Osteocyte (in vitro differentiated cells): ENCODE data around the gene TTLL13. TPM values are rescaled to one million over a fixed set of nuclear protein-coding genes. Genes with fewer than 3 reads are reported as not detected.
"Not testable (repeated sequence)": the region's sequence is repeated elsewhere in the genome, so short reads cannot be mapped to it uniquely, and the experiment has no call there.

Experiments
- DNase-seq: peaks from one replicate; pipeline ENCODE4 v3.0.0; 2021; ENCODE audit warnings: mixed read lengths; ENCODE audit not compliant: unreplicated experiment; ENCODE audit errors: extremely low spot score
- H3K27ac Mint-ChIP-seq: one replicate; pipeline ENCODE4 v1.8.0; 2021; ENCODE audit warnings: mild to moderate bottlenecking, mixed read lengths; ENCODE audit not compliant: unreplicated experiment
- H3K27me3 Mint-ChIP-seq: one replicate; pipeline ENCODE4 v1.8.0; 2021; ENCODE audit warnings: mixed read lengths; ENCODE audit not compliant: unreplicated experiment
- H3K36me3 Mint-ChIP-seq: one replicate; pipeline ENCODE4 v1.8.0; 2021; ENCODE audit warnings: mixed read lengths; ENCODE audit not compliant: unreplicated experiment
- H3K4me1 Mint-ChIP-seq: one replicate; pipeline ENCODE4 v1.8.0; 2021; ENCODE audit warnings: mixed read lengths; ENCODE audit not compliant: unreplicated experiment
- H3K4me3 Mint-ChIP-seq: one replicate; pipeline ENCODE4 v1.8.0; 2021; ENCODE audit warnings: mild to moderate bottlenecking, moderate library complexity, mixed read lengths; ENCODE audit not compliant: unreplicated experiment
- H3K9me3 Mint-ChIP-seq: one replicate; pipeline ENCODE4 v1.8.0; 2021; ENCODE audit warnings: mixed read lengths; ENCODE audit not compliant: unreplicated experiment
- CTCF ChIP-seq: fragments of 200-600 bp; sonication (generic); IDR thresholded peaks from 2 replicates; pipeline ENCODE4 v1.5.0; 2021; ENCODE audit warnings: antibody characterized with exemption, mild to moderate bottlenecking, moderate library complexity
- total RNA-seq: library from RNA; stranded (reverse); gene quantifications from 2 replicates; pipeline ENCODE4 v1.2.1, GENCODE V29; 2021

TTLL13 gene
- total RNA-seq, 1 donor from 2014 or later: not detected

GRCh38 chr15:90300541-90300940 lies 51.2 kb downstream of the TTLL13 start:
- H3K4me3 Mint-ChIP-seq: no peak overlapping the region
- DNase-seq: peak; percentile 40
- H3K36me3 Mint-ChIP-seq: no peaks in the 10 kb centered on the region
- H3K9me3 Mint-ChIP-seq: no peaks in the 10 kb centered on the region
- TF ChIP-seq CTCF: no peak
- H3K4me1 Mint-ChIP-seq: peaks cover 11% of the 10 kb centered on the region
- no peaks in the 10 kb centered on the region for H3K27me3 Mint-ChIP-seq
- no peak overlapping the region for H3K27ac Mint-ChIP-seq

DNA sequence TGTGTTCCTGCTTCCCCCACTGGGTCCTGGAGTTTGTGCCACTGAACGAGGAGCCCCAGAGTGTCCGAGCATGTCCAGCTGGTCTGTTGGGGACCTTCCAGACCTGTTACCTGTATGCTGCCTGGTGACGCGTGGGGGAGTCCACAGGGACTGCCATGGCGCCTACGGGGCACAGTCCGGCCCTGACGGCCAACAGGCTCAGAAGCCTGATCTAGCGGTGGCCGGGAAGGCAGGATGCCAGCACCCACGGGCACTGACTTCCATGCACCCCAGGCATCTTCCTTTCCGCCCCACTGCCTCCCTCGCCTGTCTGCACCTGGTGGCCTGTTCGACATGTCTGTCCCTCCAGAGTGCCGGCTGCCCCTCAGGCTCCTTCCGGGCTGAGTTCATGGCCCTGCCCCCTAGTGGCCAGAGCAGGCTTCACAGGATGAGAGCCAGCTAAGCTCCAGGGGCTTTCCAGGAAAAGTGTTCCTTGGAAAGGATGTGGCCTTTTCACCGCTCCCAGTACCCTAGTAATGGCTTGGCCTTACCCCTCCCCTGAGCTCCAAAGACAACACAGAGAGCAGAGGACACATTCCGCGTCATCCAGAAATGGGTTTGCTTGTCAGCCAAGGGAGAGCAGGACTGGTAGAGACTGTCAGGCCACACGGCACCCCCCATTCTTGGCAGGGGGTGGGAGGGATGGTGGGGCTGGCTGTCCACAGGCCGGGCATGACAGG lies 51.8 kb downstream of the TTLL13 start:
- H3K27ac Mint-ChIP-seq: no peak overlapping the region
- no peak overlapping the region for H3K4me3 Mint-ChIP-seq
- no peaks in the 10 kb centered on the region for H3K9me3 Mint-ChIP-seq
- DNase-seq: peak; percentile 86
- peak; percentile 73 for TF ChIP-seq CTCF
- no peaks in the 10 kb centered on the region for H3K27me3 Mint-ChIP-seq
- H3K4me1 Mint-ChIP-seq: peaks cover 9% of the 10 kb centered on the region
- no peaks in the 10 kb centered on the region for H3K36me3 Mint-ChIP-seq

GRCh38 chr15:90301707-90302300 lies 52.4 kb downstream of the TTLL13 start:
- H3K4me3 Mint-ChIP-seq: no peak overlapping the region
- DNase-seq: peak; percentile 32
- no peaks in the 10 kb centered on the region for H3K36me3 Mint-ChIP-seq
- TF ChIP-seq CTCF: no peak
- no peak overlapping the region for H3K27ac Mint-ChIP-seq
- H3K4me1 Mint-ChIP-seq: peaks cover 5% of the 10 kb centered on the region
- H3K9me3 Mint-ChIP-seq: no peaks in the 10 kb centered on the region
- H3K27me3 Mint-ChIP-seq: no peaks in the 10 kb centered on the region

DNA sequence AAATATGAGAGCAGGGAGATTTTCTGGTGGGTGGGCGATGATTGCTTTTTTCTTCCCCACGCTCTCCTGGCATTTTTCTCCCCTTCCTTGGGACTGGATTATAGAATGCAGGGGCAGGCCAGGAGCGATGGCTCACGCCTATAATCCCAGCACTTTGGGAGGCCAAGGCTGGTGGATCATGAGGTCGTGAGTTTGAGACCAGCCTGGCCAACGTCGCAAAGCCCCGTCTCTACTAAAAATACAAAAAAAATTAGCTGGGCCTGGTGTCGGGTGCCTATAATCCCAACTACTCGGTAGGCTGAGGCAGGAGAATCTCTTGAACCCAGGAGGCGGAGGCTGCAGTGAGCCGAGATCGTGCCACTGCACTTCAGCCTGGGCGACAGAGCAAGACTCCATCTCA lies 56.0 kb downstream of the TTLL13 start:
- H3K27ac Mint-ChIP-seq, H3K9me3 Mint-ChIP-seq, H3K27me3 Mint-ChIP-seq, H3K36me3 Mint-ChIP-seq, H3K4me1 Mint-ChIP-seq, H3K4me3 Mint-ChIP-seq: not testable (repeated sequence)
- peak; percentile 57 for DNase-seq

GRCh38 chr15:90305932-90306331 lies 56.6 kb downstream of the TTLL13 start:
- no peak for TF ChIP-seq CTCF
- peak; percentile 7 for DNase-seq
- Mint-ChIP-seq H3K4me3 (no peak overlapping the region), H3K36me3 (no peaks in the 10 kb centered on the region), H3K9me3 (no peaks in the 10 kb centered on the region), H3K27me3 (peaks cover 3% of the 10 kb centered on the region), H3K4me1 (peaks cover 3% of the 10 kb centered on the region), H3K27ac (no peak overlapping the region)
